AG04450 (cell line): Measurements from ENCODE around the gene SERPINB12. TPM values are rescaled to one million over a fixed set of nuclear protein-coding genes. Genes with fewer than 3 reads are reported as not detected.

Source experiments
- CTCF ChIA-PET: fragments of 300-600, 350-600 bp; formaldehyde crosslinking; extraction: SDS; loops from one replicate; lab custom pipeline; 2022; ENCODE audit warnings: antibody characterized with exemption, inconsistent platforms; lab: Charles Lee
- POLR2A ChIA-PET: fragments of 350-600 bp; formaldehyde crosslinking; extraction: SDS; loops from one replicate; lab custom pipeline; 2021; ENCODE audit warnings: antibody characterized with exemption, inconsistent platforms; lab: Yijun Ruan, JAX
- DNase-seq: peaks from one replicate; pipeline ENCODE4 v3.0.0-alpha.2; 2011; ENCODE audit warnings: low read depth, low spot score
- H3K27ac ChIP-seq: one replicate; pipeline ENCODE4 v1.5.1; 2012; ENCODE audit warnings: low read depth, low read length, control low read depth
- H3K27me3 ChIP-seq: one replicate; pipeline ENCODE4 v1.6.0; 2012; ENCODE audit warnings: low read length; ENCODE audit not compliant: control insufficient read depth, insufficient read depth
- H3K4me3 ChIP-seq: 2 replicates; pipeline ENCODE4 v1.5.1; 2011; ENCODE audit warnings: mild to moderate bottlenecking, low read depth, low read length, control low read depth
- H3K9me3 ChIP-seq: 2 replicates; pipeline ENCODE4 v1.5.1; 2012; ENCODE audit warnings: low read length; ENCODE audit not compliant: control insufficient read depth, insufficient read depth
- polyA plus RNA-seq: library from polyadenylated mRNA; depleted of rRNA; stranded (reverse); fragments of >200 nt; gene quantifications from 2 replicates; pipeline ENCODE4 v1.2.3, GENCODE V29; 2011; rRNA removed
- TF ChIP-seq, protein P1 (sequence below): IDR thresholded peaks from 2 replicates; pipeline ENCODE4 v1.5.1; 2011; ENCODE audit warnings: low read depth, low read length, control low read depth, inconsistent platforms

SERPINB12 gene
- polyA plus RNA-seq, 1 experiment = not detected

DNA sequence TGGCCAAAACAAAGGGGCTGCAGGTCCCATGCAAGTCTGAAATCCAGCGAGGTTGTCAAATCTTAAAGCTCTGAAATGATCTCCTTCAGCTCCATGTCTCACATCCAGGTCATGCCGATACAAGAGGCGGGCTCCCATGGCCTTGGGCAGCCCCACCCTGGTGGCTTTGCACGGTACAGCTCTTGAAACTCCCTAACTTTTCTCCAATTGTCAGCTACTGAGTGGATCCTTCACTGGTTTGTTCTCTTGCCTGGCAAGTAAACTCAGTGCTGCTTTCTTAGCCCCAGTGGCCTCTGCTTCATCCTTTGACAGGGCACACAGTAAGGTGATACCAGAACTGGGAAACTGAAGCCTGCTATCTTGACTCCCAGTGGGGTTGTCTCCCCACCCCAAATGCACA, 71.3 kb downstream of the SERPINB12 start:
- H3K9me3 ChIP-seq = no peaks in the 10 kb centered on the region
- no peak overlapping the region for H3K27ac ChIP-seq
- TF ChIP-seq, protein P1, sequence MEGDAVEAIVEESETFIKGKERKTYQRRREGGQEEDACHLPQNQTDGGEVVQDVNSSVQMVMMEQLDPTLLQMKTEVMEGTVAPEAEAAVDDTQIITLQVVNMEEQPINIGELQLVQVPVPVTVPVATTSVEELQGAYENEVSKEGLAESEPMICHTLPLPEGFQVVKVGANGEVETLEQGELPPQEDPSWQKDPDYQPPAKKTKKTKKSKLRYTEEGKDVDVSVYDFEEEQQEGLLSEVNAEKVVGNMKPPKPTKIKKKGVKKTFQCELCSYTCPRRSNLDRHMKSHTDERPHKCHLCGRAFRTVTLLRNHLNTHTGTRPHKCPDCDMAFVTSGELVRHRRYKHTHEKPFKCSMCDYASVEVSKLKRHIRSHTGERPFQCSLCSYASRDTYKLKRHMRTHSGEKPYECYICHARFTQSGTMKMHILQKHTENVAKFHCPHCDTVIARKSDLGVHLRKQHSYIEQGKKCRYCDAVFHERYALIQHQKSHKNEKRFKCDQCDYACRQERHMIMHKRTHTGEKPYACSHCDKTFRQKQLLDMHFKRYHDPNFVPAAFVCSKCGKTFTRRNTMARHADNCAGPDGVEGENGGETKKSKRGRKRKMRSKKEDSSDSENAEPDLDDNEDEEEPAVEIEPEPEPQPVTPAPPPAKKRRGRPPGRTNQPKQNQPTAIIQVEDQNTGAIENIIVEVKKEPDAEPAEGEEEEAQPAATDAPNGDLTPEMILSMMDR = no peak
- peaks cover 4% of the 10 kb centered on the region for H3K27me3 ChIP-seq
- no peak for DNase-seq
- no peak overlapping the region for H3K4me3 ChIP-seq
- POLR2A ChIA-PET = no interaction called here
- CTCF ChIA-PET = no interaction called here

DNA sequence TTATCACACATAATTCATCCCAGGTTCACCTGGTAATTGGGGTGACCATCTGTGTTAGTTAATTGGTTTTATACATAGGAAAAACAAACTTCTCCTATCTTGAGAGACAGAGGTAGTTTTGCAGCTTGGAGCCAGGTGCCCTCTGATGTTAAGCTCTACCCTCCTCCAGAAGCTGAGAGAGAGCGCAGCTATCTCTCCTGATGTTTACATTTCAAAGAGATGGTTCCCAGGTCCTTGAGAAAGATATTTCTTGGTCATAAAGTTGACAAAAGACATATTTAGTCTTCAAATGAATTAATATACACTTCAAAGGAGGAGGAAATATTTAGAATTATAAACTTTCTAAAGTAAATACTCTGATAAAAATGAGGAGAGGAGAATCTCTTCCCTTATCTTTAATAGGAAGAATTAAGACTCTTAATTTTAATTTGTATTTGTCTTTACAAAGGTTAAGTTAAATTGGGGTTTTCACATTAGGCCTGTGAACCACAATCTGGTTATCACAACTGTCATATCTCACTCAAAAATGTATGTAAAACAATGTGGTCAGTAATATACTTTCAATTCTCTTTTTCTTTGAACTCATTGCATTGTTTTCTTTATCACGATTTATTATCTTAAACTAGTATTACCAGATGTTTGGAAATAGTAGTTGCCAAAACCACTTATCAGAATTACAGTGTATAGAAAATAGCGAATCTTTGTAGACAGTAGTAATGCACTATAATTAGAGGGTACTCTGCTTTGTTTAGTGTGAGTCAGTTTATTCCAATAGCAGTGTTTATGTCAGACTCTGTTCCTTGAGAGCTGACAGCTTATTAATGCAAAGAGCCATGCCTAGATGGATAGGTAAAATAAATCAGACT, 75.1 kb downstream of the SERPINB12 start:
- TF ChIP-seq, protein P1 = no peak
- no peak for DNase-seq
- Histone ChIP-seq H3K27me3 (peaks cover 5% of the 10 kb centered on the region), H3K27ac (no peak overlapping the region), H3K4me3 (no peak overlapping the region), H3K9me3 (no peaks in the 10 kb centered on the region; the same call in 1 of the 2 replicates)
- CTCF ChIA-PET = no interaction called here
- POLR2A ChIA-PET = no interaction called here

DNA sequence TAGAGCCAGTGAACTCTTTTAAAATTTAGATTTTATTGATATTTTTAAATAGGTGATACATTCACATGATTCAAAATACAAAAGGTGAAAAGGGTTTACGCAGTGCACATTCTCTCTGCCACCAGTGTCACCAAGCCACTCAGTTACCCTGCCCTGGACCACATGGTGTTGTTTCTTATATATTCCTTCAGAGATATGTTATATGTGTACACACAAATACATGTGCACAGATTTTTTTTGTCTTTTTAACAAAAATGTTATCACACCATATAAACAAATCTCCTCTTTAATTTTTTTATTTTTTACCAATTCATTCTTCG, 75.7 kb downstream of the SERPINB12 start:
- ChIA-PET POLR2A (no interaction called here), CTCF (no interaction called here)
- TF ChIP-seq, protein P1 = no peak

More for the DNA sequence above, 75.7 kb downstream of the SERPINB12 start:
- H3K27me3 ChIP-seq = peaks cover 5% of the 10 kb centered on the region
- DNase-seq = no peak
- H3K9me3 ChIP-seq = no peaks in the 10 kb centered on the region; the same call in 1 of the 2 replicates
- H3K27ac ChIP-seq = no peak overlapping the region
- no peak overlapping the region for H3K4me3 ChIP-seq

Other genes with a start within 250 kb of the SERPINB12 start
- gene BCL2, start 222.6 kb upstream of the SERPINB12 start, polyA plus RNA-seq = 0.27 and 0.35 TPM in 2 replicates
- 34.0 and 39.9 TPM in 2 replicates for gene KDSR, start 175.2 kb upstream of the SERPINB12 start, polyA plus RNA-seq
- gene VPS4B, start 119.9 kb upstream of the SERPINB12 start, polyA plus RNA-seq = 26.4 and 34.3 TPM in 2 replicates
- gene SERPINB5, start 65.4 kb upstream of the SERPINB12 start, polyA plus RNA-seq = not detected in 2 replicates
- not detected in 2 replicates for gene SERPINB13, start 45.0 kb downstream of the SERPINB12 start, polyA plus RNA-seq
- not detected in 2 replicates for gene SERPINB4, start 101.9 kb downstream of the SERPINB12 start, polyA plus RNA-seq
- not detected in 2 replicates for gene SERPINB3, start 119.5 kb downstream of the SERPINB12 start, polyA plus RNA-seq
- not detected in 2 replicates for gene SERPINB11, start 160.6 kb downstream of the SERPINB12 start, polyA plus RNA-seq
- 23.1 and 28.1 TPM in 2 replicates for gene SERPINB7, start 233.0 kb downstream of the SERPINB12 start, polyA plus RNA-seq